K562 (cell line): ENCODE measurements around the gene KIR2DL3. TPM values are rescaled to one million over a fixed set of nuclear protein-coding genes. Genes with fewer than 3 reads are reported as not detected.

ENCODE experiments used
- ATF1 ChIP-seq, 2 experiments: fragments of 450-650 bp in 1 of 2; IDR thresholded peaks; 2 replicates each; pipeline ENCODE4 v1.6.1; 2016; ENCODE audit warnings: missing compliant biosample characterization in 1 of 2, missing genetic modification characterization in 1 of 2
- BRD4 ChIP-seq: fragments of 200-600 bp; sonication (generic); IDR thresholded peaks from 2 replicates; pipeline ENCODE4 v1.6.1; 2017; ENCODE audit warnings: inconsistent platforms
- CREBBP ChIP-seq: IDR thresholded peaks from one replicate; pipeline ENCODE4 v1.6.1; 2012; ENCODE audit warnings: low read depth, mild to moderate bottlenecking, control low read depth, inconsistent platforms, low read length
- CTCFL ChIP-seq: IDR thresholded peaks from 2 replicates; pipeline ENCODE4 v1.6.1; 2011; ENCODE audit warnings: borderline replicate concordance, low read depth, mild to moderate bottlenecking, moderate library complexity, low read length; ENCODE audit not compliant: insufficient read depth, poor library complexity, severe bottlenecking
- EHMT2 ChIP-seq: fragments of 450-650 bp; IDR thresholded peaks from 2 replicates; pipeline ENCODE4 v1.6.1; 2018; ENCODE audit warnings: antibody characterized with exemption
- EP400 ChIP-seq: fragments of 450-650 bp; IDR thresholded peaks from 2 replicates; pipeline ENCODE4 v1.6.1; 2017; ENCODE audit warnings: antibody characterized with exemption, mild to moderate bottlenecking, moderate library complexity
- GTF2E2 ChIP-seq: fragments of 200-800 bp; sonication (Bioruptor generic); IDR thresholded peaks from 2 replicates; pipeline ENCODE4 v1.6.1; 2016; ENCODE audit warnings: missing genetic modification characterization, missing compliant biosample characterization
- GTF2F1 ChIP-seq: IDR thresholded peaks from 2 replicates; pipeline ENCODE4 v1.6.1; 2011; ENCODE audit warnings: low read depth, low read length, improper control_type of control experiment
- HEY1 ChIP-seq: fragments of 250-450 bp; sonication (Bioruptor Pico); IDR thresholded peaks from 2 replicates; pipeline ENCODE4 v1.5.0; 2020; ENCODE audit warnings: mild to moderate bottlenecking, moderate library complexity, borderline replicate concordance
- MCM2 ChIP-seq: fragments of 450-650 bp; IDR thresholded peaks from 2 replicates; pipeline ENCODE4 v1.6.1; 2017; ENCODE audit warnings: low read depth, mild to moderate bottlenecking
- MED1 ChIP-seq: sonication (generic); formaldehyde crosslinking; IDR thresholded peaks from 2 replicates; pipeline ENCODE4 v1.8.1; 2023; ENCODE audit warnings: missing genetic modification reagents, borderline replicate concordance
- NBN ChIP-seq: fragments of 450-650 bp; IDR thresholded peaks from 2 replicates; pipeline ENCODE4 v1.6.1; 2016; ENCODE audit warnings: low read depth, mild to moderate bottlenecking
- NEUROD1 ChIP-seq: fragments of 150-350 bp; IDR thresholded peaks from 2 replicates; pipeline ENCODE4 v1.6.1; 2014; ENCODE audit warnings: borderline replicate concordance, low read length, low read depth; ENCODE audit not compliant: partially characterized antibody
- NFRKB ChIP-seq: fragments of 450-650 bp; IDR thresholded peaks from 2 replicates; pipeline ENCODE4 v1.6.1; 2016; ENCODE audit warnings: low read depth
- PCBP2 ChIP-seq: fragments of 200-400 bp; formaldehyde crosslinking; IDR thresholded peaks from 2 replicates; pipeline ENCODE4 v1.6.1; 2018; ENCODE audit warnings: low read length, low read depth, mild to moderate bottlenecking, moderate library complexity; ENCODE audit not compliant: poor library complexity, severe bottlenecking
- PRDM10 ChIP-seq: fragments of 450-650 bp; IDR thresholded peaks from 2 replicates; pipeline ENCODE4 v1.6.1; 2018; ENCODE audit not compliant: partially characterized antibody
- SMAD1 ChIP-seq: fragments of 150-350 bp; IDR thresholded peaks from 2 replicates; pipeline ENCODE4 v1.6.1; 2014; ENCODE audit warnings: low read length, low read depth; ENCODE audit not compliant: partially characterized antibody
- SP2 ChIP-seq: IDR thresholded peaks from 2 replicates; pipeline ENCODE4 v1.6.1; 2011; ENCODE audit warnings: mild to moderate bottlenecking, low read depth, low read length, moderate library complexity; ENCODE audit not compliant: poor library complexity, severe bottlenecking; ENCODE audit errors: extremely low read depth
- TAF9B ChIP-seq: fragments of 450-650 bp; IDR thresholded peaks from 2 replicates; pipeline ENCODE4 v1.6.1; 2018; ENCODE audit warnings: mild to moderate bottlenecking; ENCODE audit not compliant: partially characterized antibody
- THAP7 ChIP-seq: fragments of 250-450 bp; sonication (Bioruptor Pico); IDR thresholded peaks from 2 replicates; pipeline ENCODE4 v1.5.0; 2021
- ZBTB43 ChIP-seq: sonication (generic); formaldehyde crosslinking; IDR thresholded peaks from 2 replicates; pipeline ENCODE4 v1.8.0; 2023; ENCODE audit warnings: mild to moderate bottlenecking, missing genetic modification reagents
- ZNF239 ChIP-seq: fragments of 250-450 bp; sonication (Bioruptor Pico); IDR thresholded peaks from 2 replicates; pipeline ENCODE4 v1.4.0; 2020; ENCODE audit warnings: mild to moderate bottlenecking
- ZNF436 ChIP-seq: fragments of 250-450, 450-650 bp; sonication (Bioruptor Pico); formaldehyde crosslinking; IDR thresholded peaks from 2 replicates; pipeline ENCODE4 v1.7.0; 2020; ENCODE audit warnings: mild to moderate bottlenecking
- polyA plus RNA-seq, 8 experiments: library from polyadenylated mRNA; depleted of rRNA in 4 of 8; stranded (reverse) in 5 of 8; unstranded in 3 of 8; fragments of >200 nt; fragmentation: Nextera tagmentation in 2 of 8; fragmentation: Illumina TruSeq in 1 of 8; extraction: Ambion mirVana in 2 of 8; extraction: Trizol in 1 of 8; gene quantifications; 2 replicates each; pipeline versions ENCODE4 v1.2.1 to v1.2.3, GENCODE V29; 2011 to 2014; ENCODE audit warnings: inconsistent platforms in 1 of 8, missing spikeins in 1 of 8
- total RNA-seq, 7 experiments: library from RNA; depleted of rRNA in 6 of 7; stranded (reverse); fragments of >200 nt in 6 of 7; fragmentation: Illumina TruSeq in 2 of 7; extraction: Trizol in 2 of 7; gene quantifications; 2 replicates each; pipeline versions ENCODE4 v1.2.1 to v1.2.3, GENCODE V29; 2011 to 2021; ENCODE audit warnings: low replicate concordance in 1 of 7

Gene KIR2DL3
- total and polyA plus RNA-seq, 9 of the 15 experiments (the other 6 are each of a cell fraction or from before 2014, with no cell fraction given), result not detected

GRCh38 chr19:54696117-54696548 is 42.2 kb upstream of the KIR2DL3 start (continued):
- TF ChIP-seq PRDM10 (peak; percentile 80), CREBBP (no peak), BRD4 (no peak), EHMT2 (no peak), MCM2 (no peak), GTF2F1 (no peak), MED1 (CRISPR knock-in tag) (no peak), PCBP2 (no peak), EP400 (no peak), NFRKB (peak; percentile 46; the same call in 1 of the 2 replicates), SMAD1 (no peak), SP2 (no peak), GTF2E2 (tag) (no peak), THAP7 (CRISPR knock-in tag) (no peak), ZNF436 (CRISPR knock-in tag) (no peak), ZBTB43 (CRISPR knock-in tag) (no peak), NBN (no peak), ZNF239 (CRISPR knock-in tag) (peak; percentile 59), HEY1 (CRISPR knock-in tag) (no peak), ATF1 (CRISPR knock-in tag; IDR thresholded peaks at IDR 0.05) (no peak), ATF1 (tag; IDR thresholded peaks at IDR 0.05) (0 out of 2 replicates have a peak, but pooled peaks have one; percentile 9), CTCFL (no peak), TAF9B (no peak), NEUROD1 (no peak)
